ENCODE data around the gene GNL1. TPM values are rescaled to one million over a fixed set of nuclear protein-coding genes. Genes with fewer than 3 reads are reported as not detected.
A peak's percentile ranks its signal among the peaks of the same experiment; 100 is the strongest.

Gene GNL1
- total RNA-seq, 6 experiments from 2014 or later, result 56.9 to 65.6 (median 61.9) TPM

DNA sequence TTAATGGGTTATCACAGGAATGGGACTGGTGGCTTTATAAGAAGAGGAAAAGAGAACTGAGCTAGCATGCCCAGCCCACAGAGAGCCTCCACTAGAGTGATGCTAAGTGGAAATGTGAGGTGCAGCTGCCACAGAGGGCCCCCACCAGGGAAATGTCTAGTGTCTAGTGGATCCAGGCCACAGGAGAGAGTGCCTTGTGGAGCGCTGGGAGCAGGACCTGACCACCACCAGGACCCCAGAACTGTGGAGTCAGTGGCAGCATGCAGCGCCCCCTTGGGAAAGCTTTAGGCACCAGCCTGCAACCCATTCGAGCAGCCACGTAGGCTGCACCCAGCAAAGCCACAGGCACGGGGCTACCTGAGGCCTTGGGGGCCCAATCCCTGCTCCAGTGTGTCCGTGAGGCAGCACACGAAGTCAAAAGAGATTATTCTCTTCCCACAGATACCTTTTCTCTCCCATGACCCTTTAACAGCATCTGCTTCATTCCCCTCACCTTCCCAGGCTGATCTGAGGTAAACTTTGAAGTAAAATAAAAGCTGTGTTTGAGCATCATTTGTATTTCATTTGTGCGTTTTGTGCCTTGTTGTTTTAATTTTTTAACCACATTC, 62.5 kb downstream of the GNL1 start:
- no peak overlapping the region for H3K4me3 Mint-ChIP-seq
- TF ChIP-seq, protein P1, sequence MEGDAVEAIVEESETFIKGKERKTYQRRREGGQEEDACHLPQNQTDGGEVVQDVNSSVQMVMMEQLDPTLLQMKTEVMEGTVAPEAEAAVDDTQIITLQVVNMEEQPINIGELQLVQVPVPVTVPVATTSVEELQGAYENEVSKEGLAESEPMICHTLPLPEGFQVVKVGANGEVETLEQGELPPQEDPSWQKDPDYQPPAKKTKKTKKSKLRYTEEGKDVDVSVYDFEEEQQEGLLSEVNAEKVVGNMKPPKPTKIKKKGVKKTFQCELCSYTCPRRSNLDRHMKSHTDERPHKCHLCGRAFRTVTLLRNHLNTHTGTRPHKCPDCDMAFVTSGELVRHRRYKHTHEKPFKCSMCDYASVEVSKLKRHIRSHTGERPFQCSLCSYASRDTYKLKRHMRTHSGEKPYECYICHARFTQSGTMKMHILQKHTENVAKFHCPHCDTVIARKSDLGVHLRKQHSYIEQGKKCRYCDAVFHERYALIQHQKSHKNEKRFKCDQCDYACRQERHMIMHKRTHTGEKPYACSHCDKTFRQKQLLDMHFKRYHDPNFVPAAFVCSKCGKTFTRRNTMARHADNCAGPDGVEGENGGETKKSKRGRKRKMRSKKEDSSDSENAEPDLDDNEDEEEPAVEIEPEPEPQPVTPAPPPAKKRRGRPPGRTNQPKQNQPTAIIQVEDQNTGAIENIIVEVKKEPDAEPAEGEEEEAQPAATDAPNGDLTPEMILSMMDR (IDR thresholded peaks at IDR 0.05), result peak; percentile 60
- H3K9me3 Mint-ChIP-seq, result no peaks in the 10 kb centered on the region
- peaks cover 36% of the 10 kb centered on the region for H3K4me1 Mint-ChIP-seq (ENCODE audit: low read depth)
- H3K27me3 Mint-ChIP-seq (ENCODE audit: insufficient read depth), result peaks cover 3% of the 10 kb centered on the region; the same call in 1 of the 2 replicates
- no peak for DNase-seq
- peaks cover 26% of the 10 kb centered on the region for H3K36me3 Mint-ChIP-seq (ENCODE audit: low read depth)
- H3K27ac Mint-ChIP-seq, result no peak overlapping the region

DNA sequence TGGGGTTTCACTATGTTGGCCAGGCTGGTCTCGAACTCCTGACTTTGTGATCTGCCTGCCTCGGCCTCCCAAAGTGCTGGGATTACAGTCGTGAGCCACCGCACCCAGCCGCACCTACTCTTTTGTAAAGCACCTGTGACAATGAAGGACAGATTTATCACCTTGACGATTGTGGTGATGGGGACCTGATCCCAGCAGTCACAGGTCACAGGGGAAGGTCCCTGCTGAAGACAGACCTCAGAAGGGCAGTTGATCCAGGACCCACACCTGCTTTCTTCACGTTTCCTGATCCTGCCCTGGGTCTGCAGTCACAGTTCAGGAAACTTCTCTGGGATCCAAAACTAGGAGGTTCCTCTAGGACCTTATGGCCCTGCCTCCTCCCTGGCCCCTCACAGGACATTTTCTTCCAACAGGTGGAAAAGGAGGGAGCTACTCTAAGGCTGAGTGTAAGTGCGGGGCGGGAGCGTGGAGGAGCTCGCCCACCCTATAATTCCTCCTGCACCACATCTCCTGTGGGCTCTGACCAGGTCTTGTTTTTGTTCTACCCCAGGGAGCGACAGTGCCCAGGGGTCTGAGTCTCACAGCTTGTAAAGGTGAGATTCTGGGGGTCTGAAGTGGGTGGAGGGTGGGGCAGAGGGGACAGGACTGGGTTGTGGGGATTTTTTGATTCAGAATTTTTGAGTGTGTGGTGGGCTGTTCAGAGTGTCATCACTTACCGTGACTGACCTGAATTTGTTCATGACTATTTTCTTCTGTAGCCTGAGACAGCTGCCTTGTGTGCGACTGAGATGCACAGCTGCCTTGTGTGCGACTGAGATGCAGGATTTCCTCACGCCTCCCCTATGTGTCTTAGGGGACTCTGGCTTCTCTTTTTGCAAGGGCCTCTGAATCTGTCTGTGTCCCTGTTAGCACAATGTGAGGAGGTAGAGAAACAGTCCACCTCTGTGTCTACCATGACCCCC, 64.0 kb downstream of the GNL1 start:
- TF ChIP-seq, protein P1 (IDR thresholded peaks at IDR 0.05), result no peak
- H3K36me3 Mint-ChIP-seq (ENCODE audit: low read depth), result peaks cover 26% of the 10 kb centered on the region
- no peak overlapping the region for H3K27ac Mint-ChIP-seq
- DNase-seq, result no peak
- H3K4me3 Mint-ChIP-seq, result no peak overlapping the region
- peaks cover 3% of the 10 kb centered on the region; the same call in 1 of the 2 replicates for H3K27me3 Mint-ChIP-seq (ENCODE audit: insufficient read depth)
- H3K4me1 Mint-ChIP-seq (ENCODE audit: low read depth), result peaks cover 33% of the 10 kb centered on the region
- no peaks in the 10 kb centered on the region for H3K9me3 Mint-ChIP-seq

Small RNA genes within 50 kb of the gene (microRNA-seq; reads per million reads assigned to microRNA genes)
- gene MIR877, result 576 reads per million, percentile 69 among the genes with 10 or more reads in this experiment

Other genes with a start within 250 kb of the GNL1 start
- 10 to 100 TPM in 4 of 6 experiments, 1 to 10 TPM in 2; 8.7 to 12.2 (median 10.8) TPM for gene TRIM39, start 229.6 kb downstream of the GNL1 start, total RNA-seq (2021; fragmentation: NEBNext Ultra II Directional; extraction: Animal tissue kit (Norgen Biotek cat#: 25700))
- gene RPP21, start 211.3 kb downstream of the GNL1 start, total RNA-seq (2021; fragmentation: NEBNext Ultra II Directional; extraction: Animal tissue kit (Norgen Biotek cat#: 25700)), result 10 to 100 TPM; 32.3 to 45.9 (median 40.0) TPM
- 100 to 1,000 TPM; 122 to 131 (median 126) TPM for gene HLA-E, start 67.0 kb downstream of the GNL1 start, total RNA-seq (2021; fragmentation: NEBNext Ultra II Directional; extraction: Animal tissue kit (Norgen Biotek cat#: 25700))
- 10 to 100 TPM in 5 of 6 experiments, 1 to 10 TPM in 1; 9.8 to 14.0 (median 12.3) TPM for gene PRR3, start 806 bp upstream of the GNL1 start, total RNA-seq (2021; fragmentation: NEBNext Ultra II Directional; extraction: Animal tissue kit (Norgen Biotek cat#: 25700))
- gene ABCF1, start 15.0 kb upstream of the GNL1 start, total RNA-seq (2021; fragmentation: NEBNext Ultra II Directional; extraction: Animal tissue kit (Norgen Biotek cat#: 25700)), result 10 to 100 TPM; 51.3 to 69.3 (median 63.1) TPM
- gene PPP1R10, start 60.8 kb upstream of the GNL1 start, total RNA-seq (2021; fragmentation: NEBNext Ultra II Directional; extraction: Animal tissue kit (Norgen Biotek cat#: 25700)), result 10 to 100 TPM; 62.4 to 75.4 (median 71.2) TPM
- gene MRPS18B, start 61.4 kb upstream of the GNL1 start, total RNA-seq (2021; fragmentation: NEBNext Ultra II Directional; extraction: Animal tissue kit (Norgen Biotek cat#: 25700)), result 10 to 100 TPM; 50.7 to 63.4 (median 56.1) TPM
- 1 to 10 TPM; 5.2 to 9.3 (median 5.9) TPM for gene ATAT1, start 70.4 kb upstream of the GNL1 start, total RNA-seq (2021; fragmentation: NEBNext Ultra II Directional; extraction: Animal tissue kit (Norgen Biotek cat#: 25700))
- 10 to 100 TPM; 12.0 to 19.2 (median 16.4) TPM for gene C6orf136, start 90.6 kb upstream of the GNL1 start, total RNA-seq (2021; fragmentation: NEBNext Ultra II Directional; extraction: Animal tissue kit (Norgen Biotek cat#: 25700))
- 10 to 100 TPM; 33.7 to 36.7 (median 35.5) TPM for gene DHX16, start 116.5 kb upstream of the GNL1 start, total RNA-seq (2021; fragmentation: NEBNext Ultra II Directional; extraction: Animal tissue kit (Norgen Biotek cat#: 25700))
- 100 to 1,000 TPM; 135 to 149 (median 141) TPM for gene PPP1R18, start 130.2 kb upstream of the GNL1 start, total RNA-seq (2021; fragmentation: NEBNext Ultra II Directional; extraction: Animal tissue kit (Norgen Biotek cat#: 25700))
- 10 to 100 TPM; 16.3 to 35.1 (median 31.1) TPM for gene NRM, start 134.5 kb upstream of the GNL1 start, total RNA-seq (2021; fragmentation: NEBNext Ultra II Directional; extraction: Animal tissue kit (Norgen Biotek cat#: 25700))
- gene MDC1, start 160.8 kb upstream of the GNL1 start, total RNA-seq (2021; fragmentation: NEBNext Ultra II Directional; extraction: Animal tissue kit (Norgen Biotek cat#: 25700)), result 10 to 100 TPM; 18.4 to 31.9 (median 28.1) TPM
- gene TUBB, start 163.9 kb upstream of the GNL1 start, total RNA-seq (2021; fragmentation: NEBNext Ultra II Directional; extraction: Animal tissue kit (Norgen Biotek cat#: 25700)), result 1,000 to 10,000 TPM; 1,052 to 1,712 (median 1,589) TPM
- gene FLOT1, start 186.2 kb upstream of the GNL1 start, total RNA-seq (2021; fragmentation: NEBNext Ultra II Directional; extraction: Animal tissue kit (Norgen Biotek cat#: 25700)), result 100 to 1,000 TPM; 218 to 286 (median 236) TPM
- 10 to 100 TPM; 38.1 to 62.4 (median 60.2) TPM for gene IER3, start 188.1 kb upstream of the GNL1 start, total RNA-seq (2021; fragmentation: NEBNext Ultra II Directional; extraction: Animal tissue kit (Norgen Biotek cat#: 25700))